Esophagus (tissue), 2 donors: ENCODE data around the gene MARCO. TPM values are rescaled to one million over a fixed set of nuclear protein-coding genes. Genes with fewer than 3 reads are reported as not detected.
"Not testable (repeated sequence)": the region's sequence is repeated elsewhere in the genome, so short reads cannot be mapped to it uniquely, and the experiment has no call there.

Source experiments
- H3K27ac ChIP-seq, 2 donors: one replicate each; pipeline ENCODE4 v1.5.1; 2013; ENCODE audit warnings: low read depth in 2 of 2, mild to moderate bottlenecking in 2 of 2, inconsistent platforms in 1 of 2, low read length in 1 of 2, moderate library complexity in 1 of 2
- H3K27me3 ChIP-seq, 2 donors: one replicate each; pipeline ENCODE4 v1.6.1; 2013; ENCODE audit warnings: low read length in 2 of 2, control low read depth in 1 of 2, mild to moderate bottlenecking in 1 of 2; ENCODE audit not compliant: insufficient read depth in 2 of 2, control insufficient read depth in 1 of 2
- H3K36me3 ChIP-seq, 2 donors: one replicate each; pipeline ENCODE4 v1.6.1; 2013; ENCODE audit warnings: low read length in 1 of 2; ENCODE audit not compliant: control insufficient read depth in 2 of 2, insufficient read depth in 2 of 2
- H3K4me1 ChIP-seq, 2 donors: one replicate each; pipeline ENCODE4 v1.6.1; 2013; ENCODE audit warnings: low read length in 1 of 2; ENCODE audit not compliant: control insufficient read depth in 2 of 2, insufficient read depth in 2 of 2
- H3K4me3 ChIP-seq, 2 donors: one replicate each; pipeline ENCODE4 v1.5.1; 2013; ENCODE audit warnings: low read length in 2 of 2, mild to moderate bottlenecking in 2 of 2, low read depth in 1 of 2, moderate library complexity in 1 of 2
- H3K9me3 ChIP-seq, 2 donors: one replicate each; pipeline ENCODE4 v1.6.1; 2013; ENCODE audit warnings: mild to moderate bottlenecking in 2 of 2, low read depth in 1 of 2, low read length in 1 of 2, moderate library complexity in 1 of 2; ENCODE audit not compliant: control insufficient read depth in 2 of 2, insufficient read depth in 1 of 2
- WGBS, 2 donors: extraction: QIAGEN DNeasy Blood & Tissue Kit; methylation state at CpG; one replicate each; pipeline ENCODE4 v1.1.7; 2013; 5-methylcytosine and 5-hydroxymethylcytosine counted together
- polyA plus RNA-seq, 2 donors: library from polyadenylated mRNA; stranded (reverse); fragments of 200-250 nt; gene quantifications; one replicate each; pipeline ENCODE4 v1.2.3, GENCODE V29; 2013
- donor health status: healthy with polysubstance abuse.
- donor health status: Bipolar disorder and iron deficiency.

MARCO gene
- polyA plus RNA-seq, 2 donors, result 0.18 to 1.9 TPM

GRCh38 chr2:119024152-119024551 lies 82.2 kb downstream of the MARCO start:
- WGBS, 2 donors, result 86 to 87% methylated on average over 9 of the region's 9 CpGs
- H3K27ac ChIP-seq, result no peak overlapping the region
- H3K9me3 ChIP-seq, result peaks cover 0 to 2% of the 10 kb centered on the region in 2 donors

GRCh38 chr2:119024568-119024967 lies 82.6 kb downstream of the MARCO start:
- H3K4me3 ChIP-seq, result no peak overlapping the region
- H3K4me1 ChIP-seq, result no peaks in the 10 kb centered on the region
- H3K27ac ChIP-seq, result no peak overlapping the region
- 69 to 74% methylated on average over 3 of the region's 3 CpGs for WGBS, 2 donors
- peaks cover 0 to 2% of the 10 kb centered on the region in 2 donors for H3K9me3 ChIP-seq
- H3K27me3 ChIP-seq, result no peaks in the 10 kb centered on the region
- H3K36me3 ChIP-seq, result no peaks in the 10 kb centered on the region

More at GRCh38 chr2:119024152-119024551, 82.2 kb downstream of the MARCO start:
- Histone ChIP-seq H3K4me3 (no peak overlapping the region), H3K36me3 (no peaks in the 10 kb centered on the region), H3K27me3 (no peaks in the 10 kb centered on the region), H3K4me1 (no peaks in the 10 kb centered on the region)

- H3K4me1 ChIP-seq, result no peaks in the 10 kb centered on the region
- peaks cover 0 to 2% of the 10 kb centered on the region in 2 donors for H3K9me3 ChIP-seq
- WGBS, 2 donors, result 75 to 80% methylated on average over 7 of the region's 7 CpGs
- no peaks in the 10 kb centered on the region for H3K27me3 ChIP-seq
- no peak overlapping the region for H3K27ac ChIP-seq
- H3K36me3 ChIP-seq, result no peaks in the 10 kb centered on the region
- no peak overlapping the region for H3K4me3 ChIP-seq
Measured at GRCh38 chr2:119025013-119025412, 83.0 kb downstream of the MARCO start.

GRCh38 chr2:119025762-119026351 lies 83.9 kb downstream of the MARCO start:
- Histone ChIP-seq H3K27ac (no peak overlapping the region), H3K27me3 (peaks cover 0 to 2% of the 10 kb centered on the region in 2 donors), H3K9me3 (peaks cover 0 to 2% of the 10 kb centered on the region in 2 donors), H3K4me1 (no peaks in the 10 kb centered on the region), H3K4me3 (no peak overlapping the region), H3K36me3 (no peaks in the 10 kb centered on the region)
- 84 to 87% methylated on average over 17 to 18 of the region's 18 CpGs for WGBS, 2 donors

GRCh38 chr2:119026890-119027289 lies 84.9 kb downstream of the MARCO start:
- WGBS, 2 donors, result 56 to 61% methylated on average over 5 of the region's 5 CpGs
- Histone ChIP-seq H3K4me3 (no peak overlapping the region), H3K9me3 (peaks cover 0 to 2% of the 10 kb centered on the region in 2 donors)

GRCh38 chr2:119028327-119029174 lies 86.6 kb downstream of the MARCO start:
- Histone ChIP-seq H3K9me3 (peaks cover 0 to 2% of the 10 kb centered on the region in 2 donors), H3K4me1 (no peaks in the 10 kb centered on the region), H3K27ac (no peak overlapping the region), H3K27me3 (peaks cover 0 to 3% of the 10 kb centered on the region in 2 donors), H3K4me3 (no peak overlapping the region), H3K36me3 (no peaks in the 10 kb centered on the region)
- 63% methylated on average over 13 of the region's 13 CpGs for WGBS, 2 donors

More at GRCh38 chr2:119026890-119027289, 84.9 kb downstream of the MARCO start:
- Histone ChIP-seq H3K4me1 (no peaks in the 10 kb centered on the region), H3K36me3 (no peaks in the 10 kb centered on the region), H3K27ac (no peak overlapping the region), H3K27me3 (peaks cover 0 to 3% of the 10 kb centered on the region in 2 donors)

GRCh38 chr2:119029297-119029696 lies 87.3 kb downstream of the MARCO start:
- Histone ChIP-seq H3K4me3 (no peak overlapping the region), H3K27me3 (peaks cover 0 to 3% of the 10 kb centered on the region in 2 donors), H3K27ac (no peak overlapping the region), H3K9me3 (peaks cover 0 to under 1% of the 10 kb centered on the region in 2 donors), H3K4me1 (no peaks in the 10 kb centered on the region), H3K36me3 (no peaks in the 10 kb centered on the region)
- WGBS, 2 donors, result 54 to 58% methylated on average over 5 of the region's 5 CpGs

GRCh38 chr2:119037922-119038321 lies 95.9 kb downstream of the MARCO start:
- WGBS, 2 donors, result 68 to 77% methylated on average over 5 of the region's 5 CpGs
- not testable (repeated sequence) for H3K4me1 ChIP-seq, H3K4me3 ChIP-seq, H3K27me3 ChIP-seq, H3K36me3 ChIP-seq, H3K9me3 ChIP-seq, H3K27ac ChIP-seq

- WGBS, 2 donors, result 85 to 86% methylated on average over 11 of the region's 11 CpGs
- Histone ChIP-seq H3K27me3 (no peaks in the 10 kb centered on the region), H3K27ac (no peak overlapping the region), H3K4me1 (no peaks in the 10 kb centered on the region), H3K9me3 (no peaks in the 10 kb centered on the region), H3K36me3 (no peaks in the 10 kb centered on the region), H3K4me3 (no peak overlapping the region)
Measured at GRCh38 chr2:119040730-119041129, 98.7 kb downstream of the MARCO start.
